ENCODE results near the gene SHBG.

DNA sequence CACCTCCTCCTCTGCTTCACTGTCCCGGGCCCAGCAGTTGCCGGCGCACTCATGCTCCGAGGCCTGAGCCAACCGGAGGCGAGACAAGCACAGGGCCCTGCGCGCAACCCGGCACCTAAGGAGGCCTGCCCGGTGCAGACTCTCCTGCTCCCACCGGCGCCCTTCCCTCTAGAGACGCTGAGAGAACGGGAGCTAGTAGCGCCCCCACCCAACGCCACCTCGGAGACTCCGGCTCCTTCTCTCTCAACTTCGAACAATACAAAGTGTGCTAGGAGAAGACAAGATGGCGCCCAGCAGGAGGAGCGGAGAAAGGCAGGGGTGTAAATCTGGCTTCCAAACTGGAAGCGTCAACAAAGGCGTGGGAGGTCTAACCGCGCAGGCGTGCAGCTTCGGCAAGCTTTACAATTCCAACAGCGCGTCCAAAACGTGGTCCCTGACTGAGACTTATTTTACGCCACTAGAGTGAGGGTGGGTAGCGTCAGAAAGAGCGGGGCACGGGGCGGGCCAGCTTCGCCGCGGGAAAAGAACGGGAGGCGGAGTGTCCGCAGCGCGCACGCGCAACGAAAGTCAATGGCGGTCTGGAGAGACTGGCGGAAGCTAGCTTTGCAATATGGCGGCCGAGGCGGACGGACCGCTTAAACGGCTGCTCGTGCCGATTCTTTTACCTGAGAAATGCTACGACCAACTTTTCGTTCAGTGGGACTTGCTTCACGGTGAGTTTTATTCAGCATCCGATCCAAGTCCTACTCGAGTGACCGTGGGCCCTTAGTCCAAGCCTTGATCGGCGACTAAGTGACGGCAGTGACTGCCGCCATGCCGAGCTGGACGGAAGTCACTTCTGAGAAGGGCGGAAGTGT, 46.5 kb upstream of the SHBG start, which contains the start of gene MPDU1:
- TF ChIP-seq, protein P1, sequence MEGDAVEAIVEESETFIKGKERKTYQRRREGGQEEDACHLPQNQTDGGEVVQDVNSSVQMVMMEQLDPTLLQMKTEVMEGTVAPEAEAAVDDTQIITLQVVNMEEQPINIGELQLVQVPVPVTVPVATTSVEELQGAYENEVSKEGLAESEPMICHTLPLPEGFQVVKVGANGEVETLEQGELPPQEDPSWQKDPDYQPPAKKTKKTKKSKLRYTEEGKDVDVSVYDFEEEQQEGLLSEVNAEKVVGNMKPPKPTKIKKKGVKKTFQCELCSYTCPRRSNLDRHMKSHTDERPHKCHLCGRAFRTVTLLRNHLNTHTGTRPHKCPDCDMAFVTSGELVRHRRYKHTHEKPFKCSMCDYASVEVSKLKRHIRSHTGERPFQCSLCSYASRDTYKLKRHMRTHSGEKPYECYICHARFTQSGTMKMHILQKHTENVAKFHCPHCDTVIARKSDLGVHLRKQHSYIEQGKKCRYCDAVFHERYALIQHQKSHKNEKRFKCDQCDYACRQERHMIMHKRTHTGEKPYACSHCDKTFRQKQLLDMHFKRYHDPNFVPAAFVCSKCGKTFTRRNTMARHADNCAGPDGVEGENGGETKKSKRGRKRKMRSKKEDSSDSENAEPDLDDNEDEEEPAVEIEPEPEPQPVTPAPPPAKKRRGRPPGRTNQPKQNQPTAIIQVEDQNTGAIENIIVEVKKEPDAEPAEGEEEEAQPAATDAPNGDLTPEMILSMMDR (conservative IDR thresholded peaks at IDR 0.05; ENCODE audit: low read length) = no peak
- no peak for TF ChIP-seq EZH2phosphoT487 (IDR thresholded peaks at IDR 0.05; ENCODE audit: borderline replicate concordance, low read depth, low read length)
